ENCODE data around the gene SNAP47. TPM values are rescaled to one million over a fixed set of nuclear protein-coding genes. Genes with fewer than 3 reads are reported as not detected.

SNAP47 gene
- total and polyA plus RNA-seq, 2 donors (not counting 3 experiments of a cell fraction or from before 2014, with no cell fraction given) = 24.0 to 32.7 TPM

- TF ChIP-seq FOS (IDR thresholded peaks at IDR 0.05; ENCODE audit: borderline replicate concordance, insufficient read depth, low read length) = no peak
- TF ChIP-seq GATA2 (IDR thresholded peaks at IDR 0.05; ENCODE audit: insufficient read depth, insufficient read length, low read depth, low read length) = no peak
- TF ChIP-seq EZH2 (IDR thresholded peaks at IDR 0.05; ENCODE audit: borderline replicate concordance, low read depth, low read length, severe bottlenecking) = no peak
- TF ChIP-seq CTCF (IDR thresholded peaks at IDR 0.05; ENCODE audit: extremely low read depth in 1 of 2, insufficient read depth in 1 of 2, low read depth in 1 of 2, low read length in 2 of 2) = no peak
- TF ChIP-seq MYC (IDR thresholded peaks at IDR 0.05; ENCODE audit: low read depth, low read length) = no peak
- no peak for TF ChIP-seq MAX (IDR thresholded peaks at IDR 0.05; ENCODE audit: insufficient read depth, insufficient read length)
- TF ChIP-seq POLR2A (IDR thresholded peaks at IDR 0.05; ENCODE audit: low read depth, low read length) = no peak
- no peak for TF ChIP-seq POLR2AphosphoS5 (IDR thresholded peaks at IDR 0.05; ENCODE audit: insufficient read depth, low read depth, low read length)
- TF ChIP-seq JUN (IDR thresholded peaks at IDR 0.05; ENCODE audit: borderline replicate concordance, insufficient read depth, insufficient read length, low read depth) = no peak
- DNase-seq (ENCODE audit: low read depth, low spot score) (no peak), FAIRE-seq (no peak)
- Histone ChIP-seq H3K4me2 (ENCODE audit: insufficient read depth, low read length) (no peak within 1 kb of the TSS), H2AFZ (ENCODE audit: low read depth, low read length) (no peak within 1 kb of the TSS), H3K27me3 (ENCODE audit: control insufficient read depth in 2 of 2, insufficient read depth in 2 of 2, low read length in 2 of 2) (no peaks in the 10 kb centered on the region), H3K9ac (replicated peaks; ENCODE audit: extremely low read depth, insufficient read depth, low read length) (no peak within 1 kb of the TSS), H3K4me3 (replicated peaks in 1 of 3; ENCODE audit: insufficient read depth in 1 of 3, low read depth in 1 of 3, low read length in 3 of 3) (no peak within 1 kb of the TSS), H3K9me3 (replicated peaks; ENCODE audit: control insufficient read depth, insufficient read depth, low read length) (no peaks in the 10 kb centered on the region), H4K20me1 (replicated peaks; ENCODE audit: control insufficient read depth, extremely low read depth, insufficient read depth, low read length) (no peaks in the 10 kb centered on the region), H3K79me2 (ENCODE audit: control insufficient read depth, insufficient read depth, low read length) (no peaks in the 10 kb centered on the region), H3K27ac (ENCODE audit: insufficient read depth, low read depth, low read length) (no peak within 1 kb of the TSS), H3K9me1 (replicated peaks; ENCODE audit: control insufficient read depth, extremely low read depth, insufficient read depth, low read length) (no peaks in the 10 kb centered on the region), H3K4me1 (ENCODE audit: control insufficient read depth, extremely low read depth, insufficient read depth, low read length) (no peaks in the 10 kb centered on the region), H3K36me3 (ENCODE audit: control insufficient read depth in 2 of 2, extremely low read depth in 1 of 2, insufficient read depth in 2 of 2, low read length in 2 of 2) (no peaks in the 10 kb centered on the region)
- ChIA-PET POLR2A (no interaction called here), CTCF (no interaction called here)
- BruUV-seq (replicated peaks) = no TSS peak
- dilution Hi-C loops (cut with MboI; ENCODE audit: extremely low pct_ligation_motif_present, low sequenced_read_pairs) (no loop called here), intact Hi-C loops (cut with micrococcal nuclease) (no loop called here)
Observed at GRCh38 chr1:227815468-227816409, 80.5 kb downstream of the SNAP47 start, which contains the start of gene PRSS38. TSS of gene PRSS38 (plus strand) at chr1:227815675. CDS start at chr1:227815717, 42 bp downstream.

Measured in endothelial cell of umbilical vein (primary cell).